ENCODE data around the gene C12orf57. TPM values are rescaled to one million over a fixed set of nuclear protein-coding genes. Genes with fewer than 3 reads are reported as not detected.

Gene C12orf57
- total and polyA plus RNA-seq, 2 of the 13 experiments (the other 11 are each of a cell fraction or from before 2014, with no cell fraction given) = 84.0 to 287 TPM

- TF ChIP-seq NR2F1 (CRISPR knock-in tag; IDR thresholded peaks at IDR 0.05) (peak in 1 of 2 experiments; percentile 66; a peak in 2 of 4 replicates), ZNF850 (CRISPR knock-in tag; conservative IDR thresholded peaks at IDR 0.05) (no peak), YY1 (IDR thresholded peaks at IDR 0.05; ENCODE audit: insufficient read depth, insufficient replicate concordance, low read depth, low read length) (peak; percentile 47), REL (CRISPR knock-in tag; conservative IDR thresholded peaks at IDR 0.05) (peak; percentile 93), CSRNP2 (CRISPR knock-in tag; conservative IDR thresholded peaks at IDR 0.05; ENCODE audit: low read depth) (peak; percentile 29), MXD1 (CRISPR knock-in tag; IDR thresholded peaks at IDR 0.05) (no peak), ZHX2 (IDR thresholded peaks at IDR 0.05; ENCODE audit: low read depth) (no peak; the same call in 1 of the 2 replicates), ZHX2 (CRISPR knock-in tag; IDR thresholded peaks at IDR 0.05; ENCODE audit: borderline replicate concordance) (peak; percentile 77; the same call in 1 of the 2 replicates), PRDM4 (CRISPR knock-in tag; IDR thresholded peaks at IDR 0.05; ENCODE audit: borderline replicate concordance) (0 out of 2 replicates have a peak, but pooled peaks have one; percentile 87), HIVEP1 (CRISPR knock-in tag; IDR thresholded peaks at IDR 0.05) (no peak; the same call in 1 of the 2 replicates), FOXC1 (CRISPR knock-in tag; IDR thresholded peaks at IDR 0.05; ENCODE audit: borderline replicate concordance) (peak; percentile 69), USF2 (IDR thresholded peaks at IDR 0.05; ENCODE audit: low read depth, low read length) (no peak), USF2 (CRISPR knock-in tag; IDR thresholded peaks at IDR 0.05; ENCODE audit: borderline replicate concordance) (no peak; the same call in 1 of the 2 replicates), ERF (CRISPR knock-in tag; IDR thresholded peaks at IDR 0.05) (peak; percentile 77)
Measured at GRCh38 chr12:6943722-6944380, at the start of gene C12orf57, which contains the start of gene RNU7-1 (continued).
